ENCODE data around the gene ZNF286A. TPM values are rescaled to one million over a fixed set of nuclear protein-coding genes. Genes with fewer than 3 reads are reported as not detected.

Gene ZNF286A
- total and polyA plus RNA-seq, 12 donors, result 12.1 to 35.1 (median 22.9) TPM

GRCh38 chr17:15659236-15659635 is 40.3 kb upstream of the ZNF286A start:
- Histone ChIP-seq H3K9me3 (replicated peaks in 1 of 3) (no peaks in the 10 kb centered on the region), H3K4me3 (no peak overlapping the region), H3K27ac (no peak overlapping the region), H3K27me3 (no peaks in the 10 kb centered on the region), H3K4me1 (replicated peaks in 1 of 2) (peaks cover 9 to 11% of the 10 kb centered on the region in 2 donors), H3K36me3 (replicated peaks in 1 of 2) (no peaks in the 10 kb centered on the region)
- 96 to 98% (median 97%) methylated on average over 6 of the region's 6 CpGs for WGBS, 4 donors
- DNase-seq, result no peak
- intact Hi-C loops (cut with DNase I), result no loop called here
- TF ChIP-seq CTCF (IDR thresholded peaks at IDR 0.05) (no peak), POLR2A (IDR thresholded peaks at IDR 0.05) (no peak)

GRCh38 chr17:15659663-15660062 is 39.9 kb upstream of the ZNF286A start:
- H3K27ac ChIP-seq, result no peak overlapping the region
- no peaks in the 10 kb centered on the region for H3K27me3 ChIP-seq
- intact Hi-C loops (cut with DNase I), result no loop called here
- H3K9me3 ChIP-seq (replicated peaks in 1 of 3), result no peaks in the 10 kb centered on the region
- H3K36me3 ChIP-seq (replicated peaks in 1 of 2), result no peaks in the 10 kb centered on the region
- peaks cover 4 to 8% of the 10 kb centered on the region in 2 donors for H3K4me1 ChIP-seq (replicated peaks in 1 of 2)
- 71 to 79% (median 75%) methylated on average over 3 to 4 of the region's 4 CpGs for WGBS, 4 donors
- H3K4me3 ChIP-seq, result no peak overlapping the region
- TF ChIP-seq CTCF (IDR thresholded peaks at IDR 0.05), result no peak
- no peak for TF ChIP-seq POLR2A (IDR thresholded peaks at IDR 0.05)
- DNase-seq, result peak in 5 of 7 donors; percentile 54 to 73 (median 65)

- Histone ChIP-seq H3K27ac (no peak overlapping the region), H3K9me3 (replicated peaks in 1 of 3) (no peaks in the 10 kb centered on the region), H3K4me1 (replicated peaks in 1 of 2) (peaks cover under 1 to 5% of the 10 kb centered on the region in 2 donors), H3K27me3 (no peaks in the 10 kb centered on the region), H3K36me3 (replicated peaks in 1 of 2) (no peaks in the 10 kb centered on the region), H3K4me3 (no peak overlapping the region)
- 80 to 89% (median 85%) methylated on average over 3 of the region's 3 CpGs for WGBS, 4 donors
- no peak for DNase-seq
- intact Hi-C loops (cut with DNase I), result no loop called here
- TF ChIP-seq CTCF (IDR thresholded peaks at IDR 0.05), result no peak
- no peak for TF ChIP-seq POLR2A (IDR thresholded peaks at IDR 0.05)
Observed at GRCh38 chr17:15660077-15660476, 39.5 kb upstream of the ZNF286A start.

- intact Hi-C loops (cut with DNase I), result no loop called here
- Histone ChIP-seq H3K4me3 (no peak overlapping the region), H3K9me3 (replicated peaks in 1 of 3) (no peaks in the 10 kb centered on the region), H3K4me1 (replicated peaks in 1 of 2) (peaks cover 0 to 5% of the 10 kb centered on the region in 2 donors), H3K36me3 (replicated peaks in 1 of 2) (no peaks in the 10 kb centered on the region), H3K27me3 (no peaks in the 10 kb centered on the region), H3K27ac (no peak overlapping the region)
- TF ChIP-seq POLR2A (IDR thresholded peaks at IDR 0.05), result no peak
- TF ChIP-seq CTCF (IDR thresholded peaks at IDR 0.05), result no peak
- 88 to 96% (median 94%) methylated on average over 3 of the region's 3 CpGs for WGBS, 4 donors
- DNase-seq, result no peak
Observed at GRCh38 chr17:15662681-15663080, 36.9 kb upstream of the ZNF286A start.
